NCI-H2081 treated with DMSO at 0.1 percent for 48 hours (cell line): ENCODE results near the gene MKLN1.
"Not testable (repeated sequence)": the region's sequence is repeated elsewhere in the genome, so short reads cannot be mapped to it uniquely, and the experiment has no call there.

ENCODE experiments used
- DNase-seq: peaks from one replicate; lab custom pipeline; 2025; lab: John Stamatoyannopoulos, UW

Gene MKLN1

DNA sequence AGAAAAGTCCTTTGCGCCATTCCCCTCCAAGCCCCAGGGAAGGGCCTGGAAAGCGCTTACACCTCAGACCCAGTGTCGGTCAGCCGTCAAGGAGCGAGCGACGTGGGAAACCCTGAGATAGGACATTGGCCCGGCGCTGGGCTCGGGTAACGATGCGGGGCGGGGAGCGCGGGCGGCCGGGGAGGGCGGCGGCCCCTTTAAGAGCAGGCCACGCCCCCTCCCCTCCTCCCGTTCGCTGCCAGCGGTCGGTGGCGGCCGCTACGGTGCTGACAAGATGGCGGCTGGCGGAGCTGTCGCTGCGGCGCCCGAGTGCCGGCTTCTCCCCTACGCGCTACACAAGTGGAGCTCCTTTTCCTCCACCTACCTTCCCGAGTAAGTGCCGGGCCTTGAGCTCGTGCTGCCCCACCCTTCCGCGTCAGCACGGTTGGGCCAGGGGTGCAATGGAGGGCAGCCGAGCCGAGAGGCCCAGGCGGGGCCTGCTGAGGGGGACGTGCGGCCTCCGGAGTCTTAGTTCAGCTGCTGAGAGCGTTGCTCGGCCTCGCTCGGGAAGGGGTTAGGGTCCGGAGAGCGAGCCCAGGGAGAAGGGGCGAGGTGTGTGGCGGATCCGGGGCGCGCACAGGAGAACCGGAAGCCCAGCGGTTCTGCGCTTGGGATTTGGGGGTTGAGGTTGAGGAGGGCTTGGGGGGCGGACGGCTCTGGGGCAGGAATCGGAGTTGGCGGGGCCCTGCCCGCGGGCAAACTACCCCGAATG, at the start of gene MKLN1:
TSS of gene MKLN1 (plus strand) at position 251 of the 751 bp plus-strand sequence. CDS start at position 275, 24 bp downstream.
- DNase-seq: no peak

DNA sequence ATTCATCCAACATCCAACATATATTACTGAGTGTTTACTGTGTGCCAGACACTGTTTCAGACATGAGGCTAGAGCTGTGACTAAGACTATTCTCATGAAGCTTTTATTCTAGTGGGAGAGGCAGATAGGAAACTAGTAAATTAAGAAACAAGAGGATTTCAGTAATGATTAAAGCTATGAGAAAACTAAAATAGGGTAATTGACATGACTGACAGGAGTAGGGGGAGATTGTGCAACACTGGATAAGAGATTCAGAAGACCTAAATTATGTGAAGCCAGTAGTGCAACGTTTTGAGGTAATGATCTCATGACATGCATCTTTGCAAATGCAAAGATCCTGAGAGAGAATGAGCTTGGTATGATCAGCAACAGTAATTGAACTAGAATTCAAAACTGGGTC, 48.6 kb upstream of the MKLN1 start:
- no peak for DNase-seq

DNA sequence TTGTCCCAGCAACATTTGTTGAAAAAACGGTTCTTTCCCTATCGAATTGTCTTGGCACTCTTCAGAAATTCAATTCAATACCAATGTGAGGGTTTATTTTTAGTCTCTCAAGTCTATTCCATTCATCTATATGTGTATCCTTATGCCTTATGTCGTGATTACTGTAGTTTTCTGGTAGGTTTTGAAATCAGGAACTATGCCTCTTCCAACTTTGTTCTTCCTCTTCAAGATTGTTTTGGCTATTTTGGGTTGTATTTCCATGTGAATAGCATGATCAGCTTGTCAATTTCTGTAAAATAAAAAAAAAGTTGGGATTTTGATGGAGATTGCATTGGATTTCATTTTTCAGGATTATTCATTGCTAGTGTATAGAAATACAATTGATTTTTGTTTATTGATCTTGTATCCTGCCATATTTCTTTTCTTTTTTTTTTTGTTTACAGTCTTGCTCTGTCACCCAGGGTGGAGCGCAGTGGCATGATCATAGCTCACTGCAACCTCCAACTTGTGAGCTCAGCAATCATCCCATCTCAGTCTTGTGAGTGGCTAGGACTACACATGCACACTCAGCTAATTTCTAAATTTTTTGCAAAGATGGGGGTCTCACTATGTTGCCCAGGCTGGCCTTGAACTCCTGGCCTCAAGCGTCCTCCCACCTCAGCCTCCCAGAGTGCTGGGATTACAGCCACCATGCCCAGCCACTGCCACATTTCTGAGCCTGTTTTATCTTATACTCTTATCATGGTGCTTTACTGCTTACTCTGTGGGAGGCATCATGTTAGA, 46.2 kb upstream of the MKLN1 start:
- no peak for DNase-seq

DNA sequence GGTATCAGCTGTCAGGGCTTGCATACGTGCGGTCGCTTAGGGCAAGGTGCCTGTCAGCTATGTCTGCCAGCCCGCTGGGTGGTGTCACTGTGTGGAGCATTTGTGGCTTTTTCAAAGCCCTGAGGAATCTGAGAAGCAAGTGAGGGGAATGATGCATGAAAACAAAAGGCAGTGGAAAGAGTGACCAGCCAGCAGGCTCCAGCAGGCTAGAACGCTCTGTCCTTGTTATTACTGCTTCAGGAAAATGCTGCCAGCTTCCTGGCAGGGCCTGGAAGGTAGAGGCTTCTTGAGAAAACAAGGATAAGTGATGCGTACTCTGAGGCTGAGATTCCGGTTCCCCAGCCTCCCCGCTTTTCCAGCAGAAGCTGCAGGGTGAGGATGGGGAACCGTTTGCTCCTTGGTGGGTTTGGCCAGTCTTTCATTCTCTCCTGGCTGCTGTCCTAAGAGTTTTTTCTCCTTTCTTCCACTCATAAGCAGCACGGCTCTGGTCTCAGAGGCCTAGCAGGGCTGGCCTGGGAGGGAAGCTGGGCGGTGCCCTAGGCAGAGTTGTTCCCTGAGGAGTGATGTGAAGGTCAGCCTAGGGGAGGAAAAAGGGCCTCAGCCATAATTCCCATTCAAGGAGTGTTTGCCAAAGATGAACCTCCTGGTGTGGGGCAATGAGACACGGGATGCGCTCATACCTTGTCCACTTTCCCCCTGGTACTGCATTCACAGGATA, 42.8 kb upstream of the MKLN1 start:
- DNase-seq: no peak

DNA sequence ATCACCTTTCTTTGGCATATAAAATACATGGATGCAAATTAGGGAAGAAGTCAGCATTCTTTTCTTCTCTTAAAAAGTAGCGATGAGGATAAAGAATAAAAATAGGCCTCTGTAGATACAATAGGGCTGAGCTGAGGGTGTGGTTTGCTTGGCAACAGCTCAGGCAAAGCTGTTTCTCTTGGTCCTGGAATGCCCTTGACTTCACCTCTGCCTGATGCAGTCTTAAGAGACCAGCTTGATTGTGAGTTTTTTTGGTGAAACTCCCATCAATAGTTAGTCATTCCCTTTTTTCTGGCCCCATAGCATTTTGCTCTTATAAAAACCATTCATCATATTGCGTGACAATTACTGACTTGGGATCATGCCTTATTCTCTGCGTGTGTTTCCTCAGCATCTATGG, 42.1 kb upstream of the MKLN1 start:
- no peak for DNase-seq

DNA sequence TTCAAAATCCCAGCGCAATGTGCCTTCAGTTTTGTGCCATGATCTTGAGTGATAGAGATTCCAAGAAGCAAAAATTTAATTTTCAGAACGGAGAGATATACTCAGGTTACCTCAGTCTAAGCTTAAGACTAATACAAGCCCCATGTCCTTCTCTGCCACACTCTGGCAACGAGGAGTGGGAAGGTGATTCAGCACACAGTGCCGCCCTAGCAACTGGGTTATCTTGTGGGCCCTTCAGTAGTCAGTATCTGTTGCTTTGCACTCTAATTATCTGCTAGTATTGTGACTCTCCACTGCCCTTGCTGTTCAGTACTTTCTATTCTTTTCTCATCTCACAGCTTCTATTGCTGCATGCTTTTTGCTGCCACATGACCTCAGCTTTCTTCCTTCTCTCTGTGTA, 39.2 kb upstream of the MKLN1 start:
- DNase-seq: no peak

DNA sequence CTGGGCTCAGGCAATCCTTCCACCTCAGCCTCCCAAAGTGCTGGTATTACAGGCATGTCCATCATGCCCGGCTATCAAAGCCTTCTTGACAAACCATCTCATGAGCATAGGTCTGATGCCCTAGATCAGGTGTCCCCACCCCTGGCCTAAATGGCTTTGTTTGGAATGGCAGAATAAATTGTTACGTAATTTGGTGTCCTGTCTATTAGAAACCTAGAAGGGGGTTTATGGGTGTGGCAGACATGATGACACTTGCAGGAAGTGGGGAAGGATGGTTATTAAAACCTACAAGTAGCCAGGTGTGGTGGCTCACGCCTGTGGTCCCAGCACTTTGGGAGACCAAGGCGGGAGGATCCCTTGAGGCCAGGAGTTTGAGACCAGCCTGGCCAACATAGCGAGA, 38.6 kb upstream of the MKLN1 start:
- DNase-seq: no peak

DNA sequence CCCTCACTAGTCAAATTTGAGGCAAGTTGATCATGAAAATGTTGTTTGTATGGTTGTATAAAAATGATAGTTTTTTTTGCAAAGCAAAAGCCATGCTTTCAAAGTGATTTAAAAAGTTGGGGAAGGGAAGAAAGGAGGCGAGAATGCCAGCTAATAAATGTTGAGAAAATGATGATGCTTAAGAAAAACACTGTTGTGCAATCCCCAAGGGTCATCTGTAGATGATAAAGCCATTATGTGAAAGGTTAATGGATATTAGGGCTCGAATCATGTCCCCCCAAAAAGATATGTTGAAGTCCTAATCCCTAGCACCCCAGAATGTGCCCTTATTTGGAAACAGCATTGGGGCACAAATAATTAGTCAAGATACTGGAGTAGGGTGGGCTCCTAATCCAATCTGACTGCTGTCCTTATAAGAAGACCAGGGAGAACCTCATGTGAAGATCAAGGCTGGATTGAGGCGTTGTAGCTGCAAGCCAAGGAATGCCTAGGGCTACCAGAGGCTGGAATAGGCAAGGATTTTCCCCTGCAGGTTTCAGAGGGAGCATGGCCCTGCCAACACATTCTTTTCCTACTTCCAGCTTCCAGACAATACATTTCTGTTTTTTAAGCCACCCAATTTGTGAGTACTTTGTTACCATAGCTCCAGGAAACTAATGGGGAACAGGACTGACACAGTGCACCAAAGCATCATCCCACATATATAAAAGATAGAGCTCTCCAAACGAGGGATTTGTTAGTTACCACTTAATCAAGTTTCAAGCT, 35.4 kb upstream of the MKLN1 start:
- no peak for DNase-seq

DNA sequence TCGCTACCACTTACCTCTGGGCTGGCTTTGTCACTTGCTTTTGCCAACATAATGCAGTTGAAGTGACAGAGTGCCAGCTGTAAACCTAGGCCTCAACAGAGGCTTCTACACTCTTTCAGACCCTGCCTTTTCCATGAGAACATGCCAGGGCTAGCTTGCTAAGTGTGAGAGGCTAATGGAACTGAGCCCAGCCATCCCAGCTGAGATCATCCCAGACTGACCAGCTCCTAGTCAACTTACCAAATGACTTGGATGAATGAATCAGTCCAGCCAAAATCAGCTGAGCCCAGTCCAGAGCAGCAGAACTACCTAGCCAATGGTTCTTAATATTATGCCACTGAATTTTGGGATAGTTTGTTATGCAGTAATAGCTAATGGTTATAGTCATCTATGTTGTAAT, 34.7 kb upstream of the MKLN1 start:
- no peak for DNase-seq

DNA sequence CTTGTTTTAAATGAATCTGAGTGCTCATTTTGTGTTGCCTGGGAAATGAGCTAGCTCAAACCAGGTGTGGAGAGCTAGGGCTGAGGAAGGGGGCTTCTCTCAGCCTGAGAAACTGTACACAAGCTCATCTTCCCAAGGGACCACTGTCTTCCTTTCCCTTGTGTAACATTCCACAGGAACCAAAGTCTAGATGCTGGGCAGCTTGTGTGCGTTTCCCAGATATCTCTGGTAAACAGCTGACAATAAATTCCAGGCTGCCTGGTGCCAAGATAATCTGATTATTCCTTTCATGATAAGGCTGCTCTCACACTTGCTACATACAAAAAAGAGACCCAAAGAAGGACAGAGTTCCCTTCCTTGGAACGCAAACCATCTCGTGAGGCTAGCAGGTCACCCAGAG, 33.1 kb upstream of the MKLN1 start:
- no peak for DNase-seq

DNA sequence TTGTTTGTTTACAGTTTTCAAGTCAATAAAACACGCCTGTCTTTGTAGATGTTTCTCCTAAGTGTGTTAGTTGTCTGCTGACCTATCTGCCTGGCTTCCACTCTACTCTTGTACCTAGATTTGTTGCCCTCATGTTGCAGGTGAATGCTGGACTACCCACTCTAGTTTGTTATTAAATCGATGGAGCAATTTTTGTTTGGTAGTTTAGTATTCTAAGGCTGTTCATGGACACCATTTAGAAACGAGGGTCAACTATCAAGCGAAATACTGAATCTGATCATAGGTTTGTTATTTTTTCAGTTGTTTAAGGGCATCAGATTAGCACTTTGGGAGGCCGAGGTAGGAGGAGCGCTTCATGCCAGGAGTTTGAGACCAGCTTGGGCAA, 29.1 kb upstream of the MKLN1 start:
- DNase-seq: no peak

DNA sequence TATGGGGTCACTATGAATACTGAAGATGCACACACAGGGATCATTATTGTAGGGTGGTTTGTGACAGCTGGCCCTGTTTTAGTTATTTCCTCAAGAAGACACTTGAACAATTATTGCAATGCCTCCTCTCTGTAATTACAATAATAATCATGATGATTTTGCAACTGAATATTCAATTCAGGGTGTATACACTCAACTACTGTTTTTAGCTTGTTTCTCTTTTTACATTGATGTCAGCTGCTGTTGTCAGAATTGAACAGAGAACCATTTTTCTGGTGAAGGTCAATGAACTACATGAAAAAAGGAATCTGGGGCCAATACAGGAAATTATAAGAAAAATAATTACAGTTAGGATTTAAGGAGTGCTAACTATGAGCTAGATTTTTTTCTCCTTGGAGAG, 28.6 kb upstream of the MKLN1 start:
- no peak for DNase-seq

DNA sequence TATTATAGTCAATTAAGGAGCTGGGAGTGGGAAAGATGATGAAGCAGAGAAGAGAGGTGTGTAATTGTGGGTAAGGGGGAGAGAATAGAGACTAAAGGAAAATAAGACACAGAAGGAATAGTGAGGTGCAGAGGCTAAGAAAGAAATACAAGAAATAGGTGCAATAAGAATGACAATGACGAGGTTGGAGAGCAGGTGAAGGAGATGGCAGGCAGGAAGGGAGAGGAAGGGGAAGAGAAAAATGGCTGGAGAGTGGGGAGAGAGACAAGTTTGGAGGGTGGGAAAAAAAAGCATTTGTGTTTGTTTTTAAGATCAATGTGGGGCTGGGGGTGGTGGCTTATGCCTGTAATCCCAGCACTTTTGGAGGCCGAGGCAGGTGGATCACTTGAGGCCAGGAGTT, 27.6 kb upstream of the MKLN1 start:
- no peak for DNase-seq

DNA sequence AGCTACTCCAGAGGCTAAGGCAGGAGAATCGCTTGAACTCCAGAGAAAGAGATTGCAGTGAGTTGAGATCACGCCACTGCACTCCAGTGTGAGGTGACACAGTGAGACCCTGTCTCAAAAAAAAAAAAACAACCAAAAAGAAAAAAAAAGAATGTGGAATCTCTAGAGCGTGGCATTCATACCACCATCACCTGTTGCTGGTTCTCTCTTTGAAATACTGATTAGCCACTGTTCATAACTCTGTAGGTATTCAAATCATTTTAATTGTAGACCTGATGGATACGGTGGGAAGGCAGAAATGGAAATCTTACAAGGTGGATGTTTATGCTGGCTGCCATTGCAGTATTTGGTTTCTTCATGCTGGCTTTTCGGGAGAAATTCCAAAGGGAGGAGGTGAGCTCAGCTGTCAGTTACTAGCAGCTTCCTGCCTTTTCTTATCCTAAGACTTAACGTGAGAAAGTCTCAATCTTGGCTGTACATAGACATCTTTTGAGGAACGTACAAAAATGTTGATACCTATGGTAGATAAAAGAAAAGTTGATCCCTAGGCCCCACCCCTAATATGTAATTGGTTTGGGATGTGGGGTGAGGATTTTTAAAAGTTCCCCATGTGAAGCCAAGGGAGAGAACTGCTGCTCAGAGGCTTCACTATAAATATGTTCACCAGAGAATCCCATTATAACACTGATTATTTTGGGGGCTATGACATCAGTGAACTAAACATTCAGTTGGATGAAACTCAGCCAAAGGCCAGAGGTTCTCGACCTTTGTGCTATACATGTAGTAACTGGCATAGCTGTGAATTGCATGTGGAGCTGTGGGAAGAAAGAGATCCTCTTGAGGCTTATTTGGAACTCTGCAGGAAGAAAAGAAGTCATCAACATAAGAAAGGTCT, 26.9 kb upstream of the MKLN1 start:
- no peak for DNase-seq

DNA sequence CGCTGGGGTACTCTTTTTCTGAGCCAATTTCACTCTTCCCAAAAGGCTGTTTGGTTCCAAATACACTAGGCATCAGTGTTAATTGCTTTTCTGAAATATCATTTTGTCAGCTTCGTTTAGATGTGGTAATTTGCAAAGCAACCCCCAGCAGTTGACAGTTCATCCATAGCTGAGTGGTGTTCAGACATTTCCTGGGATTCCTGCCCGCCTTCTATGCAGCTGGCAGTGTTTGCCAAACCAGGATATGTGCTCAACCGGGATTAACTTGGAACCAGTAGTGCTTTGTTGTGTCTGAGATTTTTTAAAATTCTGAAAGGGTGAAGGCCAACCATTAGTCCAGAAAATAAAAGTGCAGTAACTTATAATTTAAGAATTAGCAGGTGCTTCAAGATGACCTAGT, 25.2 kb upstream of the MKLN1 start:
- DNase-seq: no peak

DNA sequence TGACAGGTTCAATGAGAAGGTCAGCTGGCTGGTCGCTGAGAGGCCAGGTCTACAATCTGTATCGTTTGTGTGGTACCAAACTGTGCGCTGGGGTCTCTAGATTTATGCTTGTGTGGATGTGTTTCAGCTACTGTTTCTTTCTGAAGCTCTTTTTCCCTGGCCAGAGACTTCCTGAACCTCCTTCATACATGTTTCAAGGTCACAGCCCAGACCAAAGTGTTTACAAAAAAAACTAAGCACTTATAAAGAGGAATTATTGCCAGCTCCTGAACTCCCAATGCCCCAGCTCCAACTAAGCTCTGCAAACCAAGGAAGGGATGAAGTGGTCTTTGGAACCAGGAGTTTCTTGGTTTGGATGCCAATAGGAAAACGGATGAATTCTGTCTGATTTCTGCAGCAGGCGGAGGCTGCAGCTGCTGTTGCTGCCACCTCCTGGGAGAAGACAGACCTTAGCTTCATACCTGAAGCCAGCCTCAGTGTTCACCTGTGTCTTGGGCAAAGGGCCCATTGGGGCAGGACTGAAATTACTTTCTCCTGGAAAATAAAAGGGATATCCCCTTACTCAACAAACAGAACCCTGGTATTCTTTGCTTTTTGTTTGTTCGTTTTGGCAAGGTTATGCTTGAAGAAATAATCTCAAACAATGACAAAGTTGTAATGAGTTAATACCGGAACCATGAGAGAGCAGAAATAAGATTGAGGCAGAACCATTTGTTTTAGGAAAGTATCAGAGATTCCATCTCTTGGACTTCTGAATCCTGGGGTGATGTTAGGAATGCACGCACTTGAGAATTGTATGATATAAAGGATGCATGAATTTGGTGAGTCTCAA, 24.6 kb upstream of the MKLN1 start:
- no peak for DNase-seq

DNA sequence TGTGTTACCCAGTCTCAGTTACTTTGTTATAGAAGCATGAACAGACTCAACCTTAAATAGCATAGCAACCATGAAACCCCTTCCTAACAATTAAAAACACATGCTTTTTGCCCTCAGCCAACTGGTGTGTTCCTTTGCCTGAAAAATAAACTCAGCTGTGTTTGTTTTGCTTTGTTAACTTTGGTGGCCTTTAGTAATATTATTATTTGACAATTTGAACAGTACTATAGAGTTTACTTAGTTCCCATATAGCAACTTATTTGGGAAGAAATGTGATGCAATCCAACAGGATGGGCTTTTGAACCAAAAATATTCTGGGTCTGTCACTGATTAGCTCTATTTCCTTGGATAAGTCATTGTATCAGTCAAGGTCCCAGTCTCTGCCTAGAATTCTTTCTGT, 22.5 kb upstream of the MKLN1 start:
- DNase-seq: no peak

DNA sequence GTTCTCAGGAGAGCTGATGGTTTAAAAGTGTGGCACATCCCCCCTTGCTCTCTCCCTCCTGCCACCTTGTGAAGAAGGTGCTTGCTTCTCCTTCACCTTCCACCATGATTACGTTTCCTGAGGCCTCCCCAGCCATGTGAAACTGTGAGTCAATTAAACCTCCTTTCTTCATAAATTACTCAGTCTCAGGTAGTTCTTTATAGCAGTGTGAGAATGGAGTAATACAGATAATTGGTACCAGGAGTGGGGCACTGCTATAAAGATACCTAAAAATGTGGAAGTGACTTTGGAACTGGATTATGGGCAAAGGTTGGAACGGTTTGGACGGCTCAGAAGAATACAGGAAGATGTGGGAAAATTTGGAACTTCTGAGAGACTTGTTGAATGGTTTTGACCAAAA, 21.6 kb upstream of the MKLN1 start:
- not testable (repeated sequence) for DNase-seq

DNA sequence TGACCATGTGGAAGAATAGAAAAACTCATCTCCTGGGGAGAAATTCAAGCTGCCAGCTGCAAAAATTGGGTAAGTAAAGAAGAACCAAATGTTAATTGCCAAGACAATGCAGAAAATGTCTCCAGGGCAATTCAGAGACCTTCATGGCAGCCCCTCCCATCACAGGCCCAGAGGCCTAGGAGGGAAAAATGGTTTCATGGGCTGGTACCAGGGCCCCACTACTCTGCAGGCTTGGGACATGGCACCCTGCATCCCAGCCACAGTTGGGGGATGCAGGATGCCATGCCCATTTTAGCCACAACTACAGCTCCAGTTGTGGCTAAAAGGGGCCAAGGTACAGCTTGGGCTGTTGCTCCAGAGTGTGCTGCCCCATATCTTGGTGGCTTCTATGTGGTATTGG, 20.9 kb upstream of the MKLN1 start:
- DNase-seq: no peak

DNA sequence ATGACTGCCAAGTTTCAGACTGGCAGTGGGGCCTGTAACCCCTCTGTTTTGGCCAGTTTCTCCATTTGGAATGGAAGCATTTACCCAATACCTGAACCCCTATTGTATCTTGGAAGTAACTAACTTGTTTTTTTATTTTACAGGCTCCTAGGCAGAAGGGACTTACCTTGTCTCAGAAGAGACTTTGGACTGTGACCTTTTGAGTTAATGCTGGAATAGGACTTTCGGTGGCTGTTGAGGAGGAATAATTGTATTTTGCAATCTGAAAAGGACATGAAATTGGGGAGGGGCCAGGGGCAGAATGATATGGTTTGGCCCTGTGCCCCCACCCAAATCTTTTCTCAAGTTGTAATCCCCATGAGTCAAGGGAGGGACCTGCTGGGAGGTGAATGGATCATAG, 20.0 kb upstream of the MKLN1 start:
- no peak for DNase-seq
